ENCODE data around the gene RCN1.

The RCN1 gene

GRCh38 chr11:32154275-32154674 lies 63.4 kb downstream of the RCN1 start:
- no peak for DNase-seq (ENCODE audit: low read depth)
